B cell (primary cell): ENCODE results near the gene DUOXA2.

Source experiments
- EZH2 ChIP-seq: IDR thresholded peaks from 2 replicates; pipeline ENCODE4 v1.6.1; 2012; ENCODE audit warnings: borderline replicate concordance, low read depth, mild to moderate bottlenecking, moderate library complexity, low read length; ENCODE audit not compliant: insufficient read depth, poor library complexity, severe bottlenecking
- TF ChIP-seq, protein P1 (sequence below): fragments of 200-600 bp; IDR thresholded peaks from one replicate; pipeline ENCODE4 v1.8.0; 2022; ENCODE audit warnings: antibody characterized with exemption, mild to moderate bottlenecking

DNA sequence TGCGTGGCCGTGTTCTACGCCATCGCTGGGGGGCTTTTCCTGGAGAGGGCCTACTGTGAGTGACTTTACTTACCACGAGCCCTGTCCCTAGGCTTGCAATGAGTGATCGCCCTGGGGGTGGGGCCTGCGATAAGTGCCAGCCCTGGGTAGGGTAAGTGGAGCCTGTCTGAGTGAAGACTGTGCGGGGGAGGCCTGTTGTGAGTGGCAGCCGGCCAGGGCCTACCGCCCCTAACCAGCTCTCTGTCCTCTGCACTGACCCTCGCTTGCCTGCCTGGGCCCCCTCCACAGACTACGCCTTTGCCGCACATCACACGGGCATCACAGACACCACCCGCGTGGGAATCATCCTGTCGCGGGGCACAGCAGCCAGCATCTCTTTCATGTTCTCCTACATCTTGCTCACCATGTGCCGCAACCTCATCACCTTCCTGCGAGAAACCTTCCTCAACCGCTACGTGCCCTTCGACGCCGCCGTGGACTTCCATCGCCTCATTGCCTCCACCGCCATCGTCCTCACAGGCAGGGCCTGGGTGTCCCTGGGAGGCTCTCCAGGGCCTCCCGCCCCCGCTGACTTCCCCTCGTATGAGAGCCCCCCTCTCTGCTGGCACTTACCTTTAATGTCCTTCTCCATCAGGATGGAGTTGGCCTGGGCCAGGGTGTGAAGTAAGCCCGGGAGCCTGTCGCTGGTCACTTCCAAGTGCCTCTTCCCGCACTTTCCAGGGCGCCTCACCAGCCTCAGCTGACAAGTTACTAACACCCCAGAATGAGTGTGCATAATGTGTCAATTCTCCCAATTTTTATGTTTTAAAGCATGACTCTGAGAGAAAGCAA, 38.1 kb downstream of the DUOXA2 start:
- TF ChIP-seq, protein P1, sequence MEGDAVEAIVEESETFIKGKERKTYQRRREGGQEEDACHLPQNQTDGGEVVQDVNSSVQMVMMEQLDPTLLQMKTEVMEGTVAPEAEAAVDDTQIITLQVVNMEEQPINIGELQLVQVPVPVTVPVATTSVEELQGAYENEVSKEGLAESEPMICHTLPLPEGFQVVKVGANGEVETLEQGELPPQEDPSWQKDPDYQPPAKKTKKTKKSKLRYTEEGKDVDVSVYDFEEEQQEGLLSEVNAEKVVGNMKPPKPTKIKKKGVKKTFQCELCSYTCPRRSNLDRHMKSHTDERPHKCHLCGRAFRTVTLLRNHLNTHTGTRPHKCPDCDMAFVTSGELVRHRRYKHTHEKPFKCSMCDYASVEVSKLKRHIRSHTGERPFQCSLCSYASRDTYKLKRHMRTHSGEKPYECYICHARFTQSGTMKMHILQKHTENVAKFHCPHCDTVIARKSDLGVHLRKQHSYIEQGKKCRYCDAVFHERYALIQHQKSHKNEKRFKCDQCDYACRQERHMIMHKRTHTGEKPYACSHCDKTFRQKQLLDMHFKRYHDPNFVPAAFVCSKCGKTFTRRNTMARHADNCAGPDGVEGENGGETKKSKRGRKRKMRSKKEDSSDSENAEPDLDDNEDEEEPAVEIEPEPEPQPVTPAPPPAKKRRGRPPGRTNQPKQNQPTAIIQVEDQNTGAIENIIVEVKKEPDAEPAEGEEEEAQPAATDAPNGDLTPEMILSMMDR, result no peak
- TF ChIP-seq EZH2, result no peak
